Measurements from ENCODE around the gene ZDHHC14.

Gene ZDHHC14

DNA sequence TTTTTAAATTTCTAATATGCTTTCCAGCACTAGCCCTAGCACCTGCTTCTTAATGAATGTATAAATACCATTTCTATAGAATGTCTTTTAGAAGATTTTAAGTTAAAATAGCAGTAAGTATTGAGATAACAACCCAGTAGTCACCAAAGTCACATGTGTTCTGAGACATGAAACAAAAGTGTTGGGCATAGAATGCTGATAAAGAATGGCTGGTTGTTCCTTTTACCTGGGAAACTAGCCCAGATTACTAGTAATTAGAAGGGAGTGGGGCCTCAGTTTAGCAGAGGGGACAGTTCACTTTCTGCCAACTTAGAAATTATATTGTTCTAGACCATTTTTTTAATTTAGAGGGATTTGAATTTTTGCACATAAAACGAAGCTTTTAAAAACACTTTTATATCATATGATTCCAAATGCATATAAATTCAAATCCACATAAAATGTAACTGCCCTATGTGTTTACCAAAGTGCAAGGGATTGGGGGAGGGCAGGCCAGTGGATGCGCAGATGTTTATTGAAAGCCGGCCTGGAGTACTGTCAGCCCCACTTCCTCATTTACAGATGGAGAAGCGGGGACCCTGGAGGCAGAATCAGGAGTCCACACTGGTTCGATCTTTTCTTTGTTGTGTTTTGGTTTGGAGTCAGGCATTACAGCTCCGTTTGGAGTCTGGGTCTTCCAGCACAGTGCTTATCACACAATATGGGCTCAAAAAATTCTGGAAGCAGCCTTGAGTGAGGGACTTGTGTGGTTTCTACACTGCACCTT is 139.8 kb downstream of the ZDHHC14 start:
- no peak for DNase-seq

DNA sequence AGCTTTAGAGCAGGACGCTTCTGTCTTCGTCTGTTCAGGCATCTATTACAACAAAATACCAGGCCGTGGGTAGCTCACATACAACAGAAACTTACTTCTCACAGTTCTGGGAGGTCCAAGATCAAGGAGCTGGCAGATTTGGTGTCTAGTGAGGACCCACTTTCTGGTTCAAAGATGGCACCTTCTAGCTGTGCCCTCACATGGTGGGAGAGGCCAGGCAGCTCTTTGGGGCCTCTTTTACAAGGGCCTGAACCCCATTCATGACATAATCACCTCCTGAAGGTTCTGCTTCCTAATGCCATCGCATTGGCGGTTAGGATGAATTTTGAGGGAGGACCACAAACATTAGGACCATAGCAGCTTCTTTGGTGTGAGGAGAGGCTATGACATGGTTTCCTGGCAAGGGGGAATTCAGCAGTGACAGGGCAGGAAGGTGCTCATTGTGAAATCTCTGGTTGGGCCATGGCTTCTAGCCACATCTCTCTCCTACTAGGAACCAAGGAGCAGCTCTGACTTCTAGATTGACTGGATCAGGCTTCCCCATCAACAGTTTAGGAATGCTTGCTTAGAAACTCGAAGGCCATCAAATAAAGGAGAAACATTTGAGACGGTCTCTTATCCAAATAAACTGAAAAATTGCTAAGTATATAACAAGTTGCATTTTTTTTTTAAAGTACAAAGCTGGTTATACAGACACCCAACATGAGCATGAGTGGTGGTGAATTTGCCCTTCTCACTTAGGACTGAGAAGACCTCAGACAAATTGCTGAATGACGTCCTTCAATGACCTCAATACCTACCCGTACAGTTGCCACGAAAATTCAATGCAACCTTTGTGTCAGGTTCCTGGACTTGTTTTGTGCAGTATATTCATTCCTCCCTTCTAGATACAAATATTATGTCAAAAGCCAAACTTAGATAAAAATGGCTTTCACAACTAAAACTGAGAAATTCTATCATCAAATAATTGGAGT is 140.7 kb downstream of the ZDHHC14 start:
- DNase-seq = no peak

- no peak for DNase-seq
Observed at GRCh38 chr6:157522472-157522871, 141.5 kb downstream of the ZDHHC14 start.

GRCh38 chr6:157524735-157525134 is 143.7 kb downstream of the ZDHHC14 start:
- DNase-seq = no peak

DNA sequence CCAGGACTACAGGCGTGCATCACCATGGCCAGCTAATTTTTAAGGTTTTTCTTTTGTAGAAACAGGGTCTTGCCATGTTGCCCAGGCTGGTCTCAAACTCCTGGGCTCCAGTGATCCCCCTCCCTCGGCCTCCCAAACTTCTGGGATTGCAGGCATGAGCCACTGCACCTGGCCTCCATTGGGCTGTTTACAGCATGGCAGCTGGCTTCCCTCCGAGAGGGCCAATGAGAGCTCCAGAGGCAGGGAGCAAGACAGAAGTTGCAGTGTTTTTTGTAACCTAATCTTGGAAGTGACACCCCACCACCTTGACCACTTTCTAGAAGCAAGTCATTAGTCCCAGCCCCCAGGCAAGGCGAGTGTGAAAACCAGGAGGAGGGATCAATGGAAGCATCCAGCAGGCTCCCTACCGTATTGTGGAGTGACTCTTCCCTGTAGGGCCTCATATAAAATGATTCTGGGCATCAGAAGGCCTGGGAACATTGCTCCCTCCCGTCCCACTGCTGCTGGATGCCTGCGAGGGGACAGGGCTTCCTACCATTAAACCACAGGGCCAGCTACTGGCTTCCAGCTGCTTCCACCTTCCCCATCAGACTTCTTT is 144.4 kb downstream of the ZDHHC14 start:
- no peak for DNase-seq

GRCh38 chr6:157525918-157526425 is 145.0 kb downstream of the ZDHHC14 start:
- DNase-seq = no peak

DNA sequence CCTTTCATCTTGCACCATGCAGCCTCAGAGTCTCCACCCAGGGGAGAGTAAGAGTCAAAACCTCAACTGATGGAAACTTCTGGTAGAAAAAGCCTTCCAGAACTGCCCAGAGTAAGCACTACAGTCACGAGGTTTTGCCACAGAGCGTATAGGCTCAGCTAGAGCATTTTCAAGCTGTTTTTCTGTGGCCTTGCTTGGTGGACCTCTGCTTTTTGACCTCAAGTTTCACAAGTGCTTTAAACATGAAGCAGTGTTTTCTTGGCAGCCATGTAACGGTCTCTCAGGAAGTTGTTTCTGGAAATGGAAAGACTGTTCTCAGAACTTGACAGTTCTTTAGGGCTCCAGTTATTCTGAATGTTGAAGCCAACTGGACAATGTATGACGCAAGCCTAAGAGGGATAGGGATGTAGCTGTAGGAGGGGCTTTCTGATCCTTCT is 146.5 kb downstream of the ZDHHC14 start:
- no peak for DNase-seq

DNA sequence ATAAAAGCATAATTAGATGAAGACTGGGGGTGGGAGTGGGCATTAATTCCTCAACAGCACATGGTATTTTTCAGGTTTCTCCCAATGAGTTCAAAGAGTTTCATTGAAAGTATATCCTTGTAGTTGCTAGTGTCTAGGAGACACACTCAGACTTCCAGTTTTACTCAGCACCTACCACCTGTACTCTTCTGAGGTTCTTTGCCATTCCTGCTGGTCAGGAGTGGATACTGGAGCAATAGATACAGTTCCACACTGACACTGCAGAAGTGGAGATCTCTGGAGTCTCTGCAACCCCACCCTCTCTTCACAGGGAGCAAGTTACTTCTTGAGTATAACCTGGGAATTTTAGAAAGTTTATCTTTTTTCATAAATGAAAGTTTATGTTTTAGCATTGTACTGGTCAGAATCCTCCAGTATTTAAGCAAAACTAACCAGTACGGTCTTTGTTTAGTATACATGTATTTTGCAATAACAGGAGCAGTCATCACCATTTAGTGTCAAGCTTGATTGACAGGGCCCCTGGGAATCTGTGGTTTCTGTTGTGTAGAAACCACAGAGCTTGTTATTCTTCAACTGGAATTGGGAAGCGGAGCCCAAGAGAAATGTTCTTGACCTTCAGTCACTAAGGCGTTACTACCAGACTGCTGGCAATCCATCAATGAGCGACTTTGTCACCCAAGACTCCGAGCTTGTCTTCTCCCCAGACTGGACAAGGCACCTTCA is 148.1 kb downstream of the ZDHHC14 start:
- peak; percentile 39 for DNase-seq

- DNase-seq = no peak
Observed at GRCh38 chr6:157529654-157530039, 148.7 kb downstream of the ZDHHC14 start.

- no peak for DNase-seq
Observed at GRCh38 chr6:157530126-157530525, 149.1 kb downstream of the ZDHHC14 start.

DNA sequence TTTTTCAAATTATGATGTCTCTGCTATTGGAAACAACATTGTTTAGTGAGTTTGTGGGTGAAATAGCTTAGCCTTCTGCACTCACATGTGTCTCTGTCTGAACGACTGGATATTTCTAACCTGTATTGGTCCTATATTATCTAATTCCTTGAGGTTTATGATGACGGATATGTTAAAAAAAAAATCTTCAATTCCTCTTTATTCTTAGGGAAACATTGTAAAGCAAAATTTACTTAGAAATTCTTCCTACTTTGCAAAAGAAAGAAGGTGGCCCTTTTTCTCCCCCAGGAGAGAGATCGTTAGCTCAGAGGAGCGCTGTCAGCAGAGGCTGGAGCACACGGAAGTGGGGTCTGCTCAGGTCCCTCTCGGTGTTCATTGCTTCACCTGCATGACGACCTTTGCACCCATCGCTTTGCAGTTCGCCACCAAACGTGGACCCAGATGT is 149.8 kb downstream of the ZDHHC14 start:
- DNase-seq = no peak

DNA sequence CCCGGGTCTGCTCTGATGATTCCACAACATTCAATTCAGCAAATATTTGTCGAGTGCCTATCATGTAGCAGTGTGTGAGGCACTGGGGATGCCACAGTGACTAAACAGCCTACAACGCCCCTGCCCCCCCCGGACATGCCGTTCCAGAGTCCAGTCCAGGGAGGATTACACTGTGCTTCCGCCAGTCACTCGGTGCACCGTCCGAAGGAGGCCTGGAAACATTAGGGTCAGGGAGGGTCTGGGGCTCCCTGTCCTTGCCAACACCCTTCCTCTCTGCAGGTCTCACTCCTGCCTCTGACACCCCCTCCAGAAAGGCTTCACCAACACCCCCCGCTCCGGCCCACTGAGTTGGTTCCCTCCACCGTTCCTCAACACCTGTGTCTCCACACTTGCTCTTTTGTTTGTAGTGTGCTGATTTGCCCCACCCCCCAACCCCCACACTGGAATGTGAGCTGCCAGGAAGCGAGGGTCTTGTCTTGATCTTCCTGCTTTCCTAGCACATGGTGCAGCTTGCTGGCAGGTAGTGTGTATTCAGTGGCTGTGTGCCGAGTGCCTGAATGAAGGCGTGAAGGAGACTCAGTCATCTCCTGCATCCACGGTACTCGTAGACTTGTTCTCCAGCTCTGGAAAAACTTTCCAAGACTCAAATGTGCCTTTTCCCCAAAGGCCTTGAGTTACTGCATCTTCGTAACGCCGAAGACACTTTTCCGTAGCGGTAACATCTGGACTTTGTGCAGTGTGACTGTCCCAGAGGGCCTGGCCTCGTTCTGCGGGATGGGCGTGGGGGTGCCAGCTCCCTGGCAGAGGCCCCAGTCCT is 150.4 kb downstream of the ZDHHC14 start:
- DNase-seq = no peak

- no peak for DNase-seq
Observed at GRCh38 chr6:157531986-157532365, 151.0 kb downstream of the ZDHHC14 start.

- no peak for DNase-seq
Observed at GRCh38 chr6:157533048-157533871, 152.3 kb downstream of the ZDHHC14 start.

DNA sequence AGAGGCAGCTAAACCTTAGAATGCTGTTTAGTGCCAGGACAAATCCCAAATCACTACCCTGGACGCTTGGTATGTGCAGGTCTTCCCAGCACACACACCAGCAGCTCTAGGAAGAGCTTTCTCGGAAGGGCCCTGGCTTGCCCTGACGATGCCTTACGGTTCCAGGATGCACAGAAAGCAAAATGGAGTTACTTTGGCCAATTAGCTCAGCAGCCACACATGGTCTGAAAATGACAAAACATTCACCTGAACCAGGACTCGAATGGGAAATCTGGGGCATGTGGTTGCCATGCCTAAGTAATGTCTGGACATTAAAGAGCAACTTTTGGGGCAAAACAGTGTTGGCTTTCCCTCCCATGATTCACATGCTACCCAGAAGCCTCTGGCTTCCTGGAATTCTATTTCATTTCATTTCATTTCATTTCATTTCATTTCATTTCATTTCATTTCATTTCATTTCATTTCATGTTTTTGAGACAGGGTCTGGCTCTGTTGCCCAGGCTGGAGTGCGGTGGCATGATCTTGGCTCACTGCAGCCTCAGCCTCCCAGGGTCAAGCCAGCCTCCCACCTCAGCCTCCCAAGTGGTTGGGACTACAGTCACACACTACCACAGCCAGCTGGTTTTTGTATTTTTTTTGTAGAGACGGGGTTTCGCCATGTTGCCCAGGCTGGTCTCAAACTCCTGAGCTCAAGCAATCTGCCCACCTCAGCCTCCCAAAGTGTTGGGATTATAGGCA is 153.3 kb downstream of the ZDHHC14 start:
- no peak for DNase-seq

DNA sequence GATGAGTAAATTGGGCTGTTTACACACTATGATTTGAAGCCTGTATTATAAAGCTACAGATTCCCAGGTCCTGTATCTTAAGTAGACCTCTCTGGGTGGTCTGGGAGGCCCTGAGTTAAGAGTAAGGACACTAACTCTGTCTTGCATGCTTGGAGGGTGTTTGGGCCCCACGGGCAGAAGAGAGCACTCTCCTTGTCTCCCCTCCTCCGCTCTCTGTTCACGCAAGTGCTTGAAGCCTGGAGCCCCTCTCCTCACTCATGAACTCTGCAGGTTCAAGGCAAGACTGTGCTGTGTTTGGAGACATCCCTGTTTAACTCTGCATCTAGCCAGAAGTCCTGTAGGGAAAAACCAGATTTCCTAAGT is 154.0 kb downstream of the ZDHHC14 start:
- no peak for DNase-seq

GRCh38 chr6:157535340-157536222 is 154.6 kb downstream of the ZDHHC14 start:
- DNase-seq = no peak

GRCh38 chr6:157536223-157536545 is 155.2 kb downstream of the ZDHHC14 start:
- DNase-seq = no peak

GRCh38 chr6:157537556-157537955 is 156.6 kb downstream of the ZDHHC14 start:
- peak; percentile 36 for DNase-seq

All from NCI-H2171 (cell line).